ENCODE data around the gene PIGC. TPM values are rescaled to one million over a fixed set of nuclear protein-coding genes. Genes with fewer than 3 reads are reported as not detected.
A peak's percentile ranks its signal among the peaks of the same experiment; 100 is the strongest.
"Not testable (repeated sequence)": the region's sequence is repeated elsewhere in the genome, so short reads cannot be mapped to it uniquely, and the experiment has no call there.

Gene PIGC
- total RNA-seq, 1 donor from 2014 or later = 23.3 TPM

DNA sequence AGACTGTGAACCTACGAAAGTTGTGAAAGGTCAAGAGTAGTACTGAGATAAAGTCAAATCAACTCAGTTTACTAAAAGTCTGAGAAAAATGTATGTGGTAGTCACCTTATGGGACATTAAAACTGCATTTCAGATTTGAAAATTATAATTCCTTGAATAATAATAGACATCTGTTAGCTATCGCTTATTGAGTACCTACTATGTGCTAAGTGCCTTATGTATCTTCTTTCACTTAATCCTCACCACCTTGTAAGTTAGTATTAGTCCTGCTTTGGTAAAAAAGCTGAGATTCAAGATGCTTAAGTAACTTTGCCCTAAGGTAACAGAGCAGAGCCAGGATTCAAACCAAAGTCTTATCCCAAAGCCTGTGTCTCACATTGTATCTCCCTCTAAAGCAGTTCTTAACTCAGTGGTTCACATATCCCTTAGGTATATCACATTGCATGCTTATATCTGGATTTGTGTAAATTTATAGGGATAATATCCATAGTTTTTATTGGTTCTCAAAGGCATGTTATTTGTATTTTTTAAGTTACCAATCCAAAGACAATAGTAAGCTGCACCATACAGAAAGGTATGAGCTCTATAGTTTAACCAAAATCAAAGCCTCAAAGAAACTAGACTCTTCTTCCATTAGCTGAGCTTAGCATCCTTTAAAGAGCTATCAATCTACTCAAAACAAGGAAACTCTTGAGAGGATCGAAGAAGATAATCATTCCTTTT, 865 bp downstream of the PIGC start:
- peaks cover 28% of the 10 kb centered on the region for H3K36me3 Mint-ChIP-seq (ENCODE audit: low read depth)
- H3K4me3 Mint-ChIP-seq = peak overlapping the region; percentile 94
- peaks cover 33% of the 10 kb centered on the region for H3K4me1 Mint-ChIP-seq (ENCODE audit: low read depth)
- intact Hi-C loops (cut with micrococcal nuclease) = loop anchor here (10.0 kb wide), 1 partner anchor 958 kb away; the partner anchor contains the start of gene PRRC2C
- no peaks in the 10 kb centered on the region for H3K27me3 Mint-ChIP-seq (ENCODE audit: insufficient read depth)
- no peak for DNase-seq (ENCODE audit: low spot score)
- no peaks in the 10 kb centered on the region for H3K9me3 Mint-ChIP-seq
- peak overlapping the region; percentile 86 for H3K27ac Mint-ChIP-seq

GRCh38 chr1:172442404-172442803, 1.5 kb downstream of the PIGC start:
- intact Hi-C loops (cut with micrococcal nuclease) = loop anchor here (10.0 kb wide), 1 partner anchor 958 kb away; the partner anchor contains the start of gene PRRC2C
- Mint-ChIP-seq H3K36me3 (ENCODE audit: low read depth) (peaks cover 28% of the 10 kb centered on the region), H3K27ac (no peak overlapping the region), H3K4me3 (peak overlapping the region; percentile 94), H3K27me3 (ENCODE audit: insufficient read depth) (no peaks in the 10 kb centered on the region), H3K9me3 (no peaks in the 10 kb centered on the region), H3K4me1 (ENCODE audit: low read depth) (peaks cover 33% of the 10 kb centered on the region)
- no peak for DNase-seq (ENCODE audit: low spot score)

GRCh38 chr1:172437183-172437582, 6.7 kb downstream of the PIGC start:
- H3K27ac Mint-ChIP-seq = not testable (repeated sequence)

DNA sequence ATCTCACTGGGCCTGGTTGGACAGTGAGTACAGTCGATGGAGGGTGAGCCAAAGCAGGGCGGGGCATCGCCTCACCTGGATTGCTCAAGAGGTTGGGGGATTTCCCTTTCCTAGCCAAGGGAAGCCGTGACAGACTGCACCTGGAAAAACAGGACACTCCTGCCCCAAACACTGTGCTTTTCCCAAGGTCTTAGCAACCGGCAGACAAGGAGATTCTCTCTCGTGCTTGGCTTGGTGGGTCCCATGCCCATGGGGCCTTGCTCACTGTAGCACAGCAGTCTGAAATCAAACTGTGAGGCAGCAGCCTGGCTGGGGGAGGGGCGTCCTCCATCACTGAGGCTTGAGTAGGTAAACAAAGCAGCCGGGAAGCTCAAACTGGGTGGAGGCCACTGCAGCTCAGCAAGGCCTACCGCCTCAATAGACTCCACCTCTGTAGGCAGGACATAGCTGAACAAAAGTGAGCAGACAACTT, 12.1 kb downstream of the PIGC start:
- Mint-ChIP-seq H3K4me1 (ENCODE audit: low read depth) (peaks cover 25% of the 10 kb centered on the region), H3K36me3 (ENCODE audit: low read depth) (peaks cover 8% of the 10 kb centered on the region), H3K4me3 (no peak overlapping the region), H3K27me3 (ENCODE audit: insufficient read depth) (no peaks in the 10 kb centered on the region), H3K9me3 (peaks cover 4% of the 10 kb centered on the region), H3K27ac (no peak overlapping the region)
- intact Hi-C loops (cut with micrococcal nuclease) = no loop called here
- DNase-seq (ENCODE audit: low spot score) = no peak

More at GRCh38 chr1:172437183-172437582, 6.7 kb downstream of the PIGC start:
- H3K9me3 Mint-ChIP-seq; DNase-seq (ENCODE audit: low spot score); H3K4me3 Mint-ChIP-seq; intact Hi-C loops (cut with micrococcal nuclease); H3K27me3 Mint-ChIP-seq (ENCODE audit: insufficient read depth): not testable (repeated sequence)
- H3K4me1 Mint-ChIP-seq (ENCODE audit: low read depth) = peaks cover 20% of the 10 kb centered on the region
- peaks cover 33% of the 10 kb centered on the region for H3K36me3 Mint-ChIP-seq (ENCODE audit: low read depth)

- intact Hi-C loops (cut with micrococcal nuclease) = no loop called here
- Mint-ChIP-seq H3K27ac (no peak overlapping the region), H3K9me3 (peaks cover 4% of the 10 kb centered on the region), H3K4me3 (no peak overlapping the region), H3K4me1 (ENCODE audit: low read depth) (peaks cover 25% of the 10 kb centered on the region), H3K27me3 (ENCODE audit: insufficient read depth) (no peaks in the 10 kb centered on the region), H3K36me3 (ENCODE audit: low read depth) (peaks cover 8% of the 10 kb centered on the region)
- no peak for DNase-seq (ENCODE audit: low spot score)
These were observed 12.7 kb downstream of the PIGC start for GRCh38 chr1:172431204-172431603.

GRCh38 chr1:172430128-172430454, 13.8 kb downstream of the PIGC start:
- H3K27me3 Mint-ChIP-seq (ENCODE audit: insufficient read depth) = no peaks in the 10 kb centered on the region
- no peak overlapping the region for H3K27ac Mint-ChIP-seq
- peaks cover 8% of the 10 kb centered on the region for H3K36me3 Mint-ChIP-seq (ENCODE audit: low read depth)
- DNase-seq (ENCODE audit: low spot score) = no peak
- no peak overlapping the region for H3K4me3 Mint-ChIP-seq
- intact Hi-C loops (cut with micrococcal nuclease) = no loop called here
- H3K4me1 Mint-ChIP-seq (ENCODE audit: low read depth) = peaks cover 25% of the 10 kb centered on the region
- no peaks in the 10 kb centered on the region for H3K9me3 Mint-ChIP-seq

- H3K4me3 Mint-ChIP-seq = no peak overlapping the region
- intact Hi-C loops (cut with micrococcal nuclease) = loop anchor here (1.0 kb wide), 4 partner anchors 15 to 427 kb away; partner anchors contain the start of gene PIGC
These were observed 14.3 kb downstream of the PIGC start for GRCh38 chr1:172429331-172430127.

DNA sequence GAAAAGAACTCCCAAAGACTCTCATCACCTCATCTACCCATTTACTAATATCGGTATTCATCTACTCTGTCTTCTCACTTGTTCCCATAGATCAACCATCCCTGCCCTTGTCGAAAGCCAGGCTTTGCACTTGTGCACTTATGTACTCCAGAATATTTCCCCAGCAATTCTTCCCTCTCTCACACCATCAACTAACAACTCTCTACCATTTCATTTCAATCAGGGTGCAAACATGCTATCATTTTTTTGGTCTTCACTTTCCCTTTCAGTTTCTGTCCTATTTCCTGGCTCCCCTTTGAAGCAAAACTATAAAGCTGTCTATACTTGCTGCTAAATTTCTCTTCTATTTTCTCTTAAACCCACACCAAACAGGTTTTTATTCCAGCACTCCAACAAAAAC, 16.7 kb downstream of the PIGC start:
- no peaks in the 10 kb centered on the region for H3K9me3 Mint-ChIP-seq
- no peaks in the 10 kb centered on the region for H3K36me3 Mint-ChIP-seq (ENCODE audit: low read depth)
- no peak overlapping the region for H3K4me3 Mint-ChIP-seq
- H3K27ac Mint-ChIP-seq = no peak overlapping the region
- peaks cover 19% of the 10 kb centered on the region for H3K4me1 Mint-ChIP-seq (ENCODE audit: low read depth)
- DNase-seq (ENCODE audit: low spot score) = no peak
- H3K27me3 Mint-ChIP-seq (ENCODE audit: insufficient read depth) = no peaks in the 10 kb centered on the region
- intact Hi-C loops (cut with micrococcal nuclease) = no loop called here

More at GRCh38 chr1:172429331-172430127, 14.3 kb downstream of the PIGC start:
- Mint-ChIP-seq H3K27ac (no peak overlapping the region), H3K36me3 (ENCODE audit: low read depth) (peaks cover 7% of the 10 kb centered on the region), H3K27me3 (ENCODE audit: insufficient read depth) (no peaks in the 10 kb centered on the region), H3K9me3 (no peaks in the 10 kb centered on the region), H3K4me1 (ENCODE audit: low read depth) (peaks cover 25% of the 10 kb centered on the region)
- no peak for DNase-seq (ENCODE audit: low spot score)

DNA sequence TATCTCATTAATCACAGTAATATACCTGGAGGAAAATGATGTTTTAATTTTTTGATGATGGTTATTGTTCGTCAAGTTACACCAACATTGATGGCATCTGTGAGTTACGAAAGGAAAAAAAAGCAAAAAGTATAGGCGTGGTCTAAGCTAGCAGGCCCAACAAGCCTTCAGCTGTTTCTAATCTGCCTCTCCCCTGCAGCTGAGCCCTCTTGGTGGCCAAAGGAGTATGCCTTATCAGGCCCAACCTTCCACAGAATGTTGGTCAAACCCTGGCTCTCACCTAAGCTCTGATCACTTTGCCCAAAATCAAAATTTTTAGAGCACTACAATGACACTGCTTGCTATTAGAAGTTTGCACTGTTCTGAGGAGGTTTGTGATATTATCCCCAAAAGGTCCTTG, 18.5 kb downstream of the PIGC start:
- H3K36me3 Mint-ChIP-seq (ENCODE audit: low read depth) = no peaks in the 10 kb centered on the region
- H3K27me3 Mint-ChIP-seq (ENCODE audit: insufficient read depth) = no peaks in the 10 kb centered on the region
- peaks cover 11% of the 10 kb centered on the region for H3K4me1 Mint-ChIP-seq (ENCODE audit: low read depth)
- H3K4me3 Mint-ChIP-seq = no peak overlapping the region
- H3K9me3 Mint-ChIP-seq = no peaks in the 10 kb centered on the region
- intact Hi-C loops (cut with micrococcal nuclease) = no loop called here
- DNase-seq (ENCODE audit: low spot score) = no peak
- H3K27ac Mint-ChIP-seq = no peak overlapping the region

GRCh38 chr1:172423336-172423735, 20.5 kb downstream of the PIGC start:
- Mint-ChIP-seq H3K27me3 (ENCODE audit: insufficient read depth) (peaks cover 3% of the 10 kb centered on the region), H3K9me3 (no peaks in the 10 kb centered on the region), H3K36me3 (ENCODE audit: low read depth) (no peaks in the 10 kb centered on the region), H3K27ac (peak overlapping the region; percentile 10), H3K4me3 (no peak overlapping the region), H3K4me1 (ENCODE audit: low read depth) (no peaks in the 10 kb centered on the region)
- intact Hi-C loops (cut with micrococcal nuclease) = no loop called here
- DNase-seq (ENCODE audit: low spot score) = no peak

DNA sequence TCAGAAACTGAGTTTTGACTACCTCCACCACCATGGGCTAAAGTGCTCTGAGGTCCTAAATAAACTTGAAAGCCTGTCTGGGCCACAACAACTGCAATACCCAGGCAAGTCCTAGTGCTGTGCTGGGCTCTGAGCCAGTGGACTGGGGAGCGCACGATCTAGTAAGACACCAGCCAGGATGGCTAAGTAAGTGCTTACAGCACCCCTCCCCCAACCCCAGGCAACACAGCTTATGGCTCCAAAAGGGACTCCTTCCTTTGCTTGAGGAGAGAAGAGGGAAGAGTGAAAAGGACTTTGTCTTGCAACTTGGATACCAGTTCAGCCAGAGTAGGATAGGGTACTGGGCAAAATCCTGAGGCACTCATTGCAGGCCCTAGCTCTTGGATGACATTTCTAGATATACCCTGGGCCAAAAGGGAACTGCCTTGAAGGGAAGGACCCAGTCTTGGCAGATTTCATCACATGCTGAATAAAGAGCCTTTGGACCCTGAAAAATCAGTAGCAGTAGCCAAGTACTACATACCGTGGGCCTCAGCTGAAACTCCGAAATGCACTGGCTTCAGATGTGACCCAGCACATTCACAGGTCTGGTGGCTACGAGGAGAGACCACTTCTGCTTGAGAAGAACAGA, 21.8 kb downstream of the PIGC start:
- H3K9me3 Mint-ChIP-seq = no peaks in the 10 kb centered on the region
- intact Hi-C loops (cut with micrococcal nuclease) = no loop called here
- H3K4me3 Mint-ChIP-seq = no peak overlapping the region
- H3K36me3 Mint-ChIP-seq (ENCODE audit: low read depth) = no peaks in the 10 kb centered on the region
- DNase-seq (ENCODE audit: low spot score) = no peak
- H3K27me3 Mint-ChIP-seq (ENCODE audit: insufficient read depth) = peaks cover 3% of the 10 kb centered on the region
- no peak overlapping the region for H3K27ac Mint-ChIP-seq
- H3K4me1 Mint-ChIP-seq (ENCODE audit: low read depth) = no peaks in the 10 kb centered on the region

DNA sequence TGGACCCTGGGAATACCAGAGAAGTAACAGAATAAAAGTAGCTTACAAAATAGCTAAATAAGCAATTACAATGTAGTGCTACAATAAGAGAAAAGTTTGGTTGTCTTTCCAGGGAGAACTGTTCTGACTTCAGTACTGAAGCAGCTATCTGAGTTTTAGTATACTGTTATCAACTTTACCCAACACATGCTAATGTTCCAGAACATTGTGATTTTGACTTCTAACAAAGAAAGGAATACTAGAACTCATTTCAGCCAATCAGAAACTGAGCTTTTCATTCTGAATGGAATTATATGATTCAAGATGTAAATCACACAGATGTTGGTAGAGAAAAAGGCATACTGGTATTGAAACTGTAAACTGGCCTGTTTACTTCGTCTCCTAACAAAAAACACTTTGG, 23.5 kb downstream of the PIGC start, which contains the start of gene C1orf105:
TSS of gene C1orf105 (plus strand) at position 301 of the 400 bp plus-strand sequence. CDS start 201 bp downstream, outside the sequence.
- DNase-seq (ENCODE audit: low spot score) = no peak
- H3K27me3 Mint-ChIP-seq (ENCODE audit: insufficient read depth) = peaks cover 3% of the 10 kb centered on the region
- no peaks in the 10 kb centered on the region for H3K4me1 Mint-ChIP-seq (ENCODE audit: low read depth)
- no peak within 1 kb of the TSS for H3K4me3 Mint-ChIP-seq
- intact Hi-C loops (cut with micrococcal nuclease) = no loop called here
- no peak within 1 kb of the TSS for H3K27ac Mint-ChIP-seq
- no peaks in the 10 kb centered on the region for H3K36me3 Mint-ChIP-seq (ENCODE audit: low read depth)
- no peaks in the 10 kb centered on the region for H3K9me3 Mint-ChIP-seq

DNA sequence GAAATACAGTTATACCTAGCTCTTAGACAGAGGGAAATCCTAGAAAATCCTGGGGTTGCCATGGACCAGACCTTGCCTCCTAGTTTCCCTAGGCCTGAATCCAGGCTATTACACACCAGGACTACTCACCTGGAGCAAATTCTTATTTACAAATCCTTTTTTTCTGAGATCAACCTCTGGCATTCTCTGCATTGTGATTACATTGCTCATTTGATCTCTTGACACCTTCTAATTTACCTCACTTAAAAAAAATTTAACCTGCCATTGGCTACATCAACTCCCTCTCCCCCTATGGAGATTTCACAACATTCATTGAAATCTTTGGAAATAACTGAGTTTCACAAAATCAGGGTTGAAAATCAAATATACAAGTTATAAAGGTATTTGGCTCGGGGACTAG, 26.3 kb downstream of the PIGC start:
- Mint-ChIP-seq H3K36me3 (ENCODE audit: low read depth) (peaks cover 2% of the 10 kb centered on the region), H3K4me1 (ENCODE audit: low read depth) (no peaks in the 10 kb centered on the region), H3K27me3 (ENCODE audit: insufficient read depth) (peaks cover 7% of the 10 kb centered on the region), H3K4me3 (no peak overlapping the region), H3K9me3 (no peaks in the 10 kb centered on the region), H3K27ac (no peak overlapping the region)
- intact Hi-C loops (cut with micrococcal nuclease) = no loop called here
- no peak for DNase-seq (ENCODE audit: low spot score)

All from activated T-helper 1 cell treated with anti-CD3 and anti-CD28 coated beads, Interleukin-12 subunit alpha, Interleukin-12 subunit beta, Interleukin-2, Interleukin-4 antibody, amounts not matched to agents 30 ng/mL and 10 ng/mL and 1 ng/mL, durations not matched to agents 14 hours and 24 hours and 36 hours (primary cell).